Ovary (tissue), 9 donors: ENCODE data around the gene TNFAIP8L1. TPM values are rescaled to one million over a fixed set of nuclear protein-coding genes. Genes with fewer than 3 reads are reported as not detected.

Source experiments
- DNase-seq, 5 donors: peaks; one replicate each; pipeline ENCODE4 v3.0.0-alpha.2; 2019 to 2020
- H3K27ac ChIP-seq, 2 donors: fragments of 200-600 bp; one replicate each; pipeline versions ENCODE4 v1.5.1 to v1.8.0; 2019 to 2022
- H3K27me3 ChIP-seq: fragments of 200-600 bp; one replicate; pipeline ENCODE4 v1.8.0; 2022
- H3K36me3 ChIP-seq: fragments of 200-600 bp; sonication (generic); one replicate; pipeline ENCODE4 v1.5.1; 2019
- H3K4me1 ChIP-seq: one replicate; pipeline ENCODE4 v1.8.1; 2013; ENCODE audit warnings: mild to moderate bottlenecking, moderate library complexity; ENCODE audit not compliant: insufficient read depth
- H3K4me3 ChIP-seq: fragments of 200-600 bp; sonication (generic); one replicate; pipeline ENCODE4 v1.5.1; 2017
- H3K9me3 ChIP-seq, 2 donors: fragments of 200-600 bp in 1 of 2; sonication (generic) in 1 of 2; one replicate each; pipeline versions ENCODE4 v1.5.1 to v1.8.1; 2013 to 2019; ENCODE audit warnings: mild to moderate bottlenecking in 1 of 2, moderate library complexity in 1 of 2
- CTCF ChIP-seq, 3 donors: fragments of 450-650 bp in 2 of 3; fragments of 200-600 bp in 1 of 3; IDR thresholded peaks; one replicate each; pipeline versions ENCODE4 v1.5.1 to v1.8.0; 2016 to 2022; ENCODE audit warnings: antibody characterized with exemption in 3 of 3, mild to moderate bottlenecking in 1 of 3
- EP300 ChIP-seq: sonication (generic); formaldehyde crosslinking; IDR thresholded peaks from one replicate; pipeline ENCODE4 v1.6.1; 2017; ENCODE audit warnings: antibody characterized with exemption
- POLR2A ChIP-seq: fragments of 450-650 bp; IDR thresholded peaks from one replicate; pipeline ENCODE4 v1.6.1; 2017; ENCODE audit warnings: antibody characterized with exemption, mild to moderate bottlenecking, moderate library complexity
- WGBS, 3 donors: extraction: QIAGEN DNeasy Blood & Tissue Kit in 1 of 3; methylation state at CpG; one replicate each; pipeline versions ENCODE4 v1.1.5 to v1.1.7; 2013 to 2017; 5-methylcytosine and 5-hydroxymethylcytosine counted together
- intact Hi-C, 4 donors: fragments of 100-400 bp; cut with DNase I; formaldehyde crosslinking; loops; one replicate each; pipeline versions ENCODE4 v1.11.0 to v1.15.1; 2022 to 2023
- polyA plus RNA-seq, 2 donors: library from polyadenylated mRNA; stranded (reverse); fragments of 200-250 nt in 1 of 2; fragments of 350-450 nt in 1 of 2; fragmentation: Illumina TruSeq in 1 of 2; extraction: RNeasy Lipid Tissue Mini Kit (QIAGEN cat#74804) in 1 of 2; gene quantifications; one replicate each; pipeline ENCODE4 v1.2.3, GENCODE V29; 2013 to 2014
- total RNA-seq, 7 donors: library from RNA; depleted of rRNA in 2 of 7; stranded (reverse); fragments of >200 nt in 2 of 7; fragmentation: NEBNext Ultra II Directional in 3 of 7; extraction: Animal tissue kit (Norgen Biotek cat#: 25700) in 3 of 7; gene quantifications; one replicate each; pipeline versions ENCODE4 v1.1.0 to v1.2.4, GENCODE V29; 2016 to 2023
- donor health status: DM: no; HTN: no; CAD: no; lungs with moderate emphysema.
- donor health status: DM: no; HTN: no; CAD: no.
- donor health status: Bipolar disorder and iron deficiency.
- donor health status: DM: yes; HTN: yes; CAD: no.
- donor health status: DM: no; HTN: no; CAD: no.
- donor health status: DM: yes; HTN: yes; CAD: no.

TNFAIP8L1 gene
- total and polyA plus RNA-seq, 9 donors: 4.3 to 14.0 (median 8.1) TPM

- no peak overlapping the region for H3K27ac ChIP-seq
- no peak overlapping the region for H3K4me3 ChIP-seq
- H3K4me1 ChIP-seq: no peaks in the 10 kb centered on the region
- TF ChIP-seq POLR2A (no peak), EP300 (no peak), CTCF (IDR thresholded peaks at IDR 0.05) (no peak)
- 80 to 84% (median 82%) methylated on average over 19 of the region's 19 CpGs for WGBS, 3 donors
- peaks cover 4% of the 10 kb centered on the region for H3K36me3 ChIP-seq
- intact Hi-C loops: no loop called here
- H3K9me3 ChIP-seq: no peaks in the 10 kb centered on the region
- no peaks in the 10 kb centered on the region for H3K27me3 ChIP-seq
- DNase-seq: no peak
These were observed 56.0 kb downstream of the TNFAIP8L1 start for GRCh38 chr19:4695224-4695731.

- Histone ChIP-seq H3K9me3 (no peaks in the 10 kb centered on the region), H3K27me3 (no peaks in the 10 kb centered on the region), H3K4me1 (no peaks in the 10 kb centered on the region), H3K4me3 (no peak overlapping the region), H3K27ac (no peak overlapping the region), H3K36me3 (peaks cover 4% of the 10 kb centered on the region)
- 89 to 95% (median 91%) methylated on average over 14 of the region's 14 CpGs for WGBS, 3 donors
- DNase-seq: no peak
- TF ChIP-seq EP300 (no peak), CTCF (IDR thresholded peaks at IDR 0.05) (no peak), POLR2A (no peak)
- intact Hi-C loops: no loop called here
These were observed 58.0 kb downstream of the TNFAIP8L1 start for GRCh38 chr19:4697304-4697703.

- Histone ChIP-seq H3K36me3 (no peaks in the 10 kb centered on the region), H3K4me1 (no peaks in the 10 kb centered on the region), H3K9me3 (no peaks in the 10 kb centered on the region), H3K27ac (no peak overlapping the region), H3K27me3 (no peaks in the 10 kb centered on the region), H3K4me3 (no peak overlapping the region)
- no peak for DNase-seq
- TF ChIP-seq CTCF (IDR thresholded peaks at IDR 0.05): no peak
- no peak for TF ChIP-seq EP300
- no peak for TF ChIP-seq POLR2A
- WGBS, 3 donors: 85 to 91% (median 88%) methylated on average over 29 to 33 of the region's 33 CpGs
- intact Hi-C loops: no loop called here
These were observed 60.7 kb downstream of the TNFAIP8L1 start for GRCh38 chr19:4699826-4700692.

- H3K27me3 ChIP-seq: no peaks in the 10 kb centered on the region
- no peak for TF ChIP-seq CTCF (IDR thresholded peaks at IDR 0.05)
- no peak for TF ChIP-seq EP300
- no peaks in the 10 kb centered on the region for H3K36me3 ChIP-seq
These were observed 61.3 kb downstream of the TNFAIP8L1 start for GRCh38 chr19:4700693-4700970.

More at GRCh38 chr19:4700693-4700970, 61.3 kb downstream of the TNFAIP8L1 start:
- H3K4me3 ChIP-seq: no peak overlapping the region
- H3K9me3 ChIP-seq: no peaks in the 10 kb centered on the region
- intact Hi-C loops: no loop called here
- H3K4me1 ChIP-seq: peaks cover 3% of the 10 kb centered on the region
- H3K27ac ChIP-seq: no peak overlapping the region
- DNase-seq: no peak
- WGBS, 3 donors: 86 to 94% (median 88%) methylated on average over 11 of the region's 11 CpGs
